A549 (cell line): ENCODE results near the gene EML4. TPM values are rescaled to one million over a fixed set of nuclear protein-coding genes. Genes with fewer than 3 reads are reported as not detected.

Experiments used
- ATAC-seq, 2 experiments: fragments of 200-7000 bp in 1 of 2; fragments of >200 bp in 1 of 2; cut with Nextera tagmentation in 1 of 2; cut with Tn5 transposase in 1 of 2; 3 replicates each; pipeline versions ENCODE4 v1.8.0 to v1.9.1; 2018 to 2020; ENCODE audit warnings: mild to moderate bottlenecking in 1 of 2, moderate library complexity in 1 of 2
- CTCF ChIA-PET: fragments of 300-600 bp; sonication (Branson Sonifier 250); formaldehyde crosslinking; extraction: SDS; loops from one replicate; lab custom pipeline; 2021; ENCODE audit warnings: antibody characterized with exemption, inconsistent platforms; lab: Yijun Ruan, JAX
- POLR2A ChIA-PET: fragments of 350-600 bp; formaldehyde crosslinking; extraction: SDS; loops from one replicate; lab custom pipeline; 2021; ENCODE audit warnings: antibody characterized with exemption, inconsistent platforms; lab: Yijun Ruan, JAX
- DNase-seq, 2 experiments: peaks; one replicate each; pipeline versions ENCODE4 v3.0.0 to v3.0.0-alpha.2; 2011 to 2016; ENCODE audit warnings: low read depth in 1 of 2, low spot score in 1 of 2
- FAIRE-seq: peaks from 2 replicates; lab custom pipeline; 2011; peaks lifted over from hg19 to GRCh38; lab: Jason Lieb, UNC
- H3K27ac ChIP-seq, 2 experiments: fragments of >200 bp; sonication (Bioruptor Twin); formaldehyde crosslinking; 3 replicates each; pipeline ENCODE4 v1.5.1; 2016 to 2017
- H3K4me1 ChIP-seq: fragments of >200 bp; sonication (Bioruptor Twin); formaldehyde crosslinking; 3 replicates; pipeline ENCODE4 v1.6.1; 2016
- H3K4me2 ChIP-seq: fragments of >200 bp; sonication (Bioruptor Twin); formaldehyde crosslinking; 3 replicates; pipeline ENCODE4 v1.6.1; 2016
- H3K4me3 ChIP-seq: fragments of >200 bp; sonication (Bioruptor Twin); formaldehyde crosslinking; 3 replicates; pipeline ENCODE4 v1.5.1; 2016
- H3K9me3 ChIP-seq: fragments of >200 bp; sonication (Bioruptor Twin); formaldehyde crosslinking; 3 replicates; pipeline ENCODE4 v1.6.1; 2016
- CEBPB ChIP-seq, 2 experiments: fragments of >200 bp in 1 of 2; sonication (Bioruptor Twin) in 1 of 2; formaldehyde crosslinking in 1 of 2; IDR thresholded peaks; 2 replicates each; pipeline ENCODE4 v1.6.1; 2012 to 2016
- CHD2 ChIP-seq: fragments of 150-350 bp; IDR thresholded peaks from 2 replicates; pipeline ENCODE4 v1.6.1; 2014; ENCODE audit warnings: low read length; ENCODE audit not compliant: partially characterized antibody
- EP300 ChIP-seq, 2 experiments: fragments of >200 bp; sonication (Bioruptor Twin); formaldehyde crosslinking; IDR thresholded peaks; 2 replicates in 1 of 2; 3 replicates in 1 of 2; pipeline ENCODE4 v1.6.1; 2016 to 2017
- FOSL2 ChIP-seq, 2 experiments: fragments of 450-650 bp in 1 of 2; fragments of >200 bp in 1 of 2; sonication (Bioruptor Twin) in 1 of 2; formaldehyde crosslinking; IDR thresholded peaks; 2 replicates each; pipeline versions ENCODE4 v1.5.0 to v1.6.1; 2016 to 2020; ENCODE audit warnings: mild to moderate bottlenecking in 1 of 2, moderate library complexity in 1 of 2
- HDAC2 ChIP-seq: fragments of 200-600 bp; sonication (generic); IDR thresholded peaks from 2 replicates; pipeline ENCODE4 v1.6.1; 2016
- HOXB5 ChIP-seq: fragments of 250-450 bp; sonication (Bioruptor Pico); IDR thresholded peaks from 2 replicates; pipeline ENCODE4 v1.5.0; 2020; ENCODE audit warnings: mild to moderate bottlenecking, moderate library complexity
- KDM1A ChIP-seq: fragments of 200-600 bp; sonication (generic); IDR thresholded peaks from 2 replicates; pipeline ENCODE4 v1.6.1; 2016; ENCODE audit warnings: low read depth, mild to moderate bottlenecking
- MAZ ChIP-seq: fragments of 150-350 bp; IDR thresholded peaks from 2 replicates; pipeline ENCODE4 v1.6.1; 2014; ENCODE audit warnings: antibody characterized with exemption, low read depth, low read length, borderline replicate concordance
- MYC ChIP-seq: IDR thresholded peaks from 2 replicates; pipeline ENCODE4 v1.6.1; 2012; ENCODE audit warnings: mild to moderate bottlenecking, inconsistent platforms, low read length, improper control_type of control experiment, borderline replicate concordance
- NFE2L2 ChIP-seq: fragments of 150-350 bp; conservative IDR thresholded peaks from 2 replicates; pipeline ENCODE4 v1.6.1; 2014; ENCODE audit warnings: low read length
- NR3C1 ChIP-seq: fragments of >200 bp; sonication (Bioruptor Twin); formaldehyde crosslinking; IDR thresholded peaks from 3 replicates; pipeline ENCODE4 v1.6.1; 2017
- PBX3 ChIP-seq: IDR thresholded peaks from 2 replicates; pipeline ENCODE4 v1.6.1; 2012
- SREBF2 ChIP-seq: fragments of 450-650 bp; IDR thresholded peaks from 2 replicates; pipeline ENCODE4 v1.6.1; 2014; ENCODE audit warnings: mild to moderate bottlenecking, moderate library complexity
- USF2 ChIP-seq: fragments of 450-650 bp; IDR thresholded peaks from 2 replicates; pipeline ENCODE4 v1.6.1; 2014; ENCODE audit warnings: antibody characterized with exemption
- ZNF302 ChIP-seq: fragments of 250-450 bp; sonication (Bioruptor Pico); IDR thresholded peaks from 2 replicates; pipeline ENCODE4 v1.9.0; 2021; ENCODE audit warnings: inconsistent platforms, mild to moderate bottlenecking, moderate library complexity
- WGBS: methylation state at CpG from one replicate; pipeline ENCODE4 v1.1.6; 2017; ENCODE audit errors: missing lambda C conversion rate; 5-methylcytosine and 5-hydroxymethylcytosine counted together
- polyA plus RNA-seq, 4 experiments: library from polyadenylated mRNA; depleted of rRNA in 3 of 4; stranded (reverse); fragments of >200 nt; fragmentation: RNase III in 1 of 4; extraction: RNeasy Plus Mini Kit Qiagen cat#74134 plus additional on column Dnase treatment in 1 of 4; gene quantifications; 2 replicates in 3 of 4; 3 replicates in 1 of 4; pipeline ENCODE4 v1.2.3, GENCODE V29; 2011 to 2017

Gene EML4
- polyA plus RNA-seq, 2 of the 4 experiments (the other 2 are of a cell fraction), result 34.6 to 130 TPM

GRCh38 chr2:42368817-42369531, 199.8 kb downstream of the EML4 start:
- Histone ChIP-seq H3K4me2 (peak overlapping the region; percentile 56), H3K27ac (peak overlapping the region in 1 of 2 experiments; percentile 41; a peak in 1 of 6 replicates), H3K4me3 (no peak overlapping the region)
- DNase-seq (peak in 1 of 2 experiments; percentile 49), ATAC-seq (peak in 1 of 2 experiments; percentile 85; a peak in 3 of 6 replicates)
- no peak for TF ChIP-seq NFE2L2
- TF ChIP-seq, all 56 proteins: peak for 0
- 20% methylated on average over 7 of the region's 7 CpGs for WGBS
- FAIRE-seq, result no peak
- Histone ChIP-seq H3K9me3 (no peaks in the 10 kb centered on the region), H3K4me1 (peaks cover 14% of the 10 kb centered on the region)
- POLR2A ChIA-PET, result no interaction called here
- CTCF ChIA-PET, result interaction anchor here (0.9 to 2.2 kb wide), 4 partner anchors 17 to 499 kb away, joined by 4 read pairs; no protein-coding TSS in a partner anchor

- TF ChIP-seq KDM1A, result no peak
- TF ChIP-seq HOXB5 (CRISPR knock-in tag), result no peak
- TF ChIP-seq FOSL2 (IDR thresholded peaks at IDR 0.05), result no peak
- no peak for TF ChIP-seq FOSL2 (CRISPR knock-in tag; IDR thresholded peaks at IDR 0.05)
- TF ChIP-seq HDAC2, result no peak
- no peak for TF ChIP-seq CHD2
- no peak for ATAC-seq
- peak overlapping the region; percentile 56; the same call in 2 of the 3 replicates for H3K4me2 ChIP-seq
- ChIA-PET CTCF (interaction anchor here (0.9 to 2.2 kb wide), 4 partner anchors 16 to 500 kb away, joined by 4 read pairs; no protein-coding TSS in a partner anchor), POLR2A (no interaction called here)
- FAIRE-seq, result no peak
- DNase-seq, result no peak
- 94% methylated on average over 5 of the region's 5 CpGs for WGBS
- no peaks in the 10 kb centered on the region for H3K9me3 ChIP-seq
- peaks cover 14% of the 10 kb centered on the region for H3K4me1 ChIP-seq
- no peak overlapping the region for H3K4me3 ChIP-seq
- no peak overlapping the region for H3K27ac ChIP-seq
These were observed 200.5 kb downstream of the EML4 start for GRCh38 chr2:42369532-42370229.

- Histone ChIP-seq H3K9me3 (no peaks in the 10 kb centered on the region), H3K4me3 (no peak overlapping the region), H3K4me2 (no peak overlapping the region), H3K27ac (no peak overlapping the region), H3K4me1 (peaks cover 14% of the 10 kb centered on the region)
- ATAC-seq, result peak in 1 of 2 experiments; percentile 14; a peak in 1 of 6 replicates
- POLR2A ChIA-PET, result no interaction called here
- DNase-seq, result no peak
- WGBS, result 83% methylated on average over 11 of the region's 11 CpGs
- no peak for FAIRE-seq
- TF ChIP-seq USF2 (no peak), MYC (no peak), ZNF302 (CRISPR knock-in tag) (no peak), EP300 (IDR thresholded peaks at IDR 0.05) (no peak), CEBPB (IDR thresholded peaks at IDR 0.05) (no peak), SREBF2 (no peak), PBX3 (no peak), MAZ (no peak), NR3C1 (no peak)
- CTCF ChIA-PET, result interaction anchor here (1.3 to 1.7 kb wide), 2 partner anchors 10 to 13 kb away, joined by 4 to 5 read pairs; partner anchors contain the start of gene COX7A2L
These were observed 202.7 kb downstream of the EML4 start for GRCh38 chr2:42371611-42372473.
